Activated CD4-positive, alpha-beta T cell treated with anti-CD3 and anti-CD28 coated beads, Interleukin-2, amount 50 U/mL, for 1 hour (primary cell): ENCODE measurements around the gene BBOF1.
A peak's percentile ranks its signal among the peaks of the same experiment; 100 is the strongest.
"Not testable (repeated sequence)": the region's sequence is repeated elsewhere in the genome, so short reads cannot be mapped to it uniquely, and the experiment has no call there.

Source experiments
- DNase-seq: peaks from one replicate; pipeline ENCODE4 v3.0.0-alpha.2; 2020

The BBOF1 gene

GRCh38 chr14:74018586-74019407, at the start of gene BBOF1, which contains the start of gene ENTPD5:
Gene BBOF1, plus strand, starts transcription at chr14:74019349. Its CDS starts 130 bp downstream, at chr14:74019479.
Gene ENTPD5, minus strand, starts transcription at chr14:74019288. Its CDS starts 31,186 bp downstream, at chr14:73988102.
- DNase-seq = peak; percentile 85

- no peak for DNase-seq
Measured at GRCh38 chr14:73973497-73973896, 45.7 kb upstream of the BBOF1 start.

GRCh38 chr14:73976125-73976524, 43.0 kb upstream of the BBOF1 start:
- no peak for DNase-seq

GRCh38 chr14:73977896-73978295, 41.3 kb upstream of the BBOF1 start:
- DNase-seq = no peak

- no peak for DNase-seq
Measured at GRCh38 chr14:73988065-73988464, 31.1 kb upstream of the BBOF1 start.

GRCh38 chr14:73988656-73989055, 30.5 kb upstream of the BBOF1 start:
- DNase-seq = not testable (repeated sequence)

GRCh38 chr14:73991092-73991491, 28.1 kb upstream of the BBOF1 start:
- no peak for DNase-seq

GRCh38 chr14:73994926-73995325, 24.2 kb upstream of the BBOF1 start:
- DNase-seq = not testable (repeated sequence)

- DNase-seq = no peak
Measured at GRCh38 chr14:73995977-73996378, 23.2 kb upstream of the BBOF1 start.

- no peak for DNase-seq
Measured at GRCh38 chr14:73996731-73997107, 22.4 kb upstream of the BBOF1 start.

GRCh38 chr14:73997108-73997943, 21.8 kb upstream of the BBOF1 start:
- no peak for DNase-seq

- no peak for DNase-seq
Measured at GRCh38 chr14:73997944-73998447, 21.2 kb upstream of the BBOF1 start.

- no peak for DNase-seq
Measured at GRCh38 chr14:73998726-73999125, 20.4 kb upstream of the BBOF1 start.

- DNase-seq = not testable (repeated sequence)
Measured at GRCh38 chr14:74005664-74006063, 13.5 kb upstream of the BBOF1 start.

- DNase-seq = no peak
Measured at GRCh38 chr14:74008843-74009499, 10.2 kb upstream of the BBOF1 start.

GRCh38 chr14:74014299-74014698, 4.8 kb upstream of the BBOF1 start:
- no peak for DNase-seq

- no peak for DNase-seq
Measured at GRCh38 chr14:74015176-74015575, 4.0 kb upstream of the BBOF1 start.

- DNase-seq = no peak
Measured at GRCh38 chr14:74015963-74016362, 3.2 kb upstream of the BBOF1 start.

- DNase-seq = no peak
Measured at GRCh38 chr14:74018174-74018585, 969 bp upstream of the BBOF1 start.

GRCh38 chr14:74019408-74020137, 424 bp downstream of the BBOF1 start:
- no peak for DNase-seq

- DNase-seq = no peak
Measured at GRCh38 chr14:74022346-74022745, 3.2 kb downstream of the BBOF1 start.

- DNase-seq = no peak
Measured at GRCh38 chr14:74029136-74029535, 10.0 kb downstream of the BBOF1 start.
